Loucy (cell line): ENCODE results near the gene DNASE2.

Source experiments
- H2AFZ ChIP-seq: fragments of 200-600 bp; sonication (generic); 2 replicates; pipeline ENCODE4 v1.6.0; 2016; ENCODE audit warnings: antibody characterized with exemption, mild to moderate bottlenecking, low read length, moderate library complexity
- H3F3A ChIP-seq: fragments of 200-600 bp; 2 replicates; pipeline ENCODE4 v1.6.0; 2016; ENCODE audit warnings: antibody characterized with exemption, low read depth, mild to moderate bottlenecking
- H3K27me3 ChIP-seq: fragments of 200-600 bp; sonication (generic); 2 replicates; pipeline ENCODE4 v1.6.1; 2014; ENCODE audit warnings: low read length, mild to moderate bottlenecking; ENCODE audit not compliant: insufficient read depth, poor library complexity, severe bottlenecking
- H3K36me3 ChIP-seq: fragments of 200-600 bp; sonication (generic); 2 replicates; pipeline ENCODE4 v1.6.1; 2016; ENCODE audit warnings: low read length; ENCODE audit not compliant: insufficient read depth
- H3K4me1 ChIP-seq: fragments of 200-600 bp; sonication (generic); 2 replicates; pipeline ENCODE4 v1.5.1; 2014; ENCODE audit warnings: low read length, mild to moderate bottlenecking; ENCODE audit not compliant: insufficient read depth, poor library complexity, severe bottlenecking
- H3K4me2 ChIP-seq: fragments of 200-600 bp; sonication (generic); 2 replicates; pipeline ENCODE4 v1.6.0; 2014; ENCODE audit warnings: antibody characterized with exemption, low read length, low read depth, mild to moderate bottlenecking; ENCODE audit not compliant: poor library complexity, severe bottlenecking
- H3K4me3 ChIP-seq: fragments of 200-600 bp; sonication (generic); 2 replicates; pipeline ENCODE4 v1.5.1; 2014; ENCODE audit warnings: low read length, mild to moderate bottlenecking, mixed read lengths; ENCODE audit not compliant: poor library complexity, severe bottlenecking
- H3K79me2 ChIP-seq: fragments of 200-600 bp; sonication (generic); 2 replicates; pipeline ENCODE4 v1.6.1; 2014; ENCODE audit warnings: low read length; ENCODE audit not compliant: insufficient read depth
- H3K9ac ChIP-seq: fragments of 200-600 bp; sonication (generic); 2 replicates; pipeline ENCODE4 v1.6.0; 2014; ENCODE audit warnings: mild to moderate bottlenecking, low read depth, low read length, moderate library complexity; ENCODE audit not compliant: poor library complexity, severe bottlenecking
- H3K9me2 ChIP-seq: fragments of 200-600 bp; sonication (generic); replicated peaks from 2 replicates; pipeline ENCODE4 v1.6.1; 2016; ENCODE audit warnings: low read depth, low read length, mixed read lengths
- H3K9me3 ChIP-seq: fragments of 200-600 bp; sonication (generic); 2 replicates; pipeline ENCODE4 v1.6.1; 2014; ENCODE audit warnings: mild to moderate bottlenecking, antibody characterized with exemption, low read length, low read depth; ENCODE audit not compliant: insufficient read depth
- H4K20me1 ChIP-seq: fragments of 200-600 bp; sonication (generic); 2 replicates; pipeline ENCODE4 v1.6.0; 2014; ENCODE audit warnings: antibody characterized with exemption, low read length, mild to moderate bottlenecking; ENCODE audit not compliant: insufficient read depth, poor library complexity, severe bottlenecking
- CTCF ChIP-seq: fragments of 200-600 bp; sonication (generic); conservative IDR thresholded peaks from 2 replicates; pipeline ENCODE4 v1.5.1; 2014; ENCODE audit warnings: mild to moderate bottlenecking, antibody characterized with exemption, low read length
- EZH2phosphoT487 ChIP-seq: fragments of 200-600 bp; IDR thresholded peaks from 2 replicates; pipeline ENCODE4 v1.6.1; 2018; ENCODE audit warnings: antibody characterized with exemption, mild to moderate bottlenecking, moderate library complexity, borderline replicate concordance

Gene DNASE2

DNA sequence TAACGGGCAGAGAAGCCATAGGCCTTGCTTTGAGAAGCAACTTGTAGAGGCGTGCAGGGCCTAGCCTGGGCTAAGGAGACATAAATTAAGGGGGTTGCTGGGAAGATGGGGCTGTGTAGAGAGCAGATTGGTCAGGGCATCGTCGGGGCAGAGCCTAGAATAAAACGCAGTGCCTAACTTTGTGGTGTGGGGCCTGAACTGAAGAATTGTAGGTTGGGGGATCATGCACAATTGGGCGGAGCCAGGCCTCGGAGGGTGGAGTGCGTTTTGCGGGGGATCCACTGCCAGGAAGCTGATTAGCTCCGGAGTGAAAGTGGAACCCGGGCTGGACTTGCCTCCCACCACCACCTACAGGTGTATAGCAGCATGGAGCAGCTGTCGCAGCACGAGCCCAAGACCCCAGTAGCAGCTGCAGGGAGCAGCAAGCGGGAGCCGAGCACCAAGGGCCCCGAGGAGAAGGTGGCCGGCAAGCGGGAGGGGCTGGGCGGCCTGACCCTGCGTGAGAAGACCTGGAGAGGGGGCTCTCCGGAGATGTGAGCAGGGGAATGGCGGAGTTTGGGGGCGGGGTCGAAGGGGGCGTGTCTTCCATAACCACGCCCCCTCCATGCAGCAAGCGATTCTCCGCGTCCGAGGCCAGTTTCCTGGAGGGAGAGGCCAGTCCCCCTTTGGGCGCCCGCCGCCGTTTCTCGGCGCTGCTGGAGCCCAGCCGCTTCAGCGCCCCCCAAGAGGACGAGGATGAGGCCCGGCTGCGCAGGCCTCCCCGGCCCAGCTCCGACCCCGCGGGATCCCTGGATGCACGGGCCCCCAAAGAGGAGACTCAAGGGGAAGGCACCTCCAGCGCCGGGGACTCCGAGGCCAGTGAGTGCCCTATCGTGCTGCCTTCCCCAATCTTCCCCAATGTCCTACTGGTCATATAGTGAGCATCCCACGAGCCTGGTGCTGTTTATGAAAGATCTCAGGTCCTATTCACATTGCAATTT lies 13.8 kb downstream of the DNASE2 start:
- H3K4me2 ChIP-seq: peak overlapping the region; percentile 83
- H3K27me3 ChIP-seq: no peaks in the 10 kb centered on the region
- no peaks in the 10 kb centered on the region for H3K9me3 ChIP-seq
- no peaks in the 10 kb centered on the region for H3K36me3 ChIP-seq
- TF ChIP-seq CTCF (0 out of 2 replicates have a peak, but pooled peaks have one; percentile 29), EZH2phosphoT487 (no peak)
- peaks cover 5% of the 10 kb centered on the region; the same call in 1 of the 2 replicates for H3K79me2 ChIP-seq
- peak overlapping the region; percentile 91 for H2AFZ ChIP-seq
- no peaks in the 10 kb centered on the region for H3F3A ChIP-seq
- H3K9ac ChIP-seq: peak overlapping the region; percentile 69
- H4K20me1 ChIP-seq: no peaks in the 10 kb centered on the region
- peak overlapping the region; percentile 80 for H3K4me3 ChIP-seq
- H3K4me1 ChIP-seq: peaks cover 16% of the 10 kb centered on the region
- no peaks in the 10 kb centered on the region for H3K9me2 ChIP-seq

GRCh38 chr19:12866416-12867119 lies 14.7 kb downstream of the DNASE2 start:
- Histone ChIP-seq H2AFZ (peak overlapping the region; percentile 91), H3K9me2 (no peaks in the 10 kb centered on the region), H3K9me3 (no peaks in the 10 kb centered on the region), H3K4me1 (peaks cover 16% of the 10 kb centered on the region), H3K4me3 (peak overlapping the region; percentile 80), H3K36me3 (no peaks in the 10 kb centered on the region), H3F3A (no peaks in the 10 kb centered on the region), H3K9ac (peak overlapping the region; percentile 69), H4K20me1 (no peaks in the 10 kb centered on the region), H3K27me3 (no peaks in the 10 kb centered on the region), H3K4me2 (peak overlapping the region; percentile 83), H3K79me2 (peaks cover 5% of the 10 kb centered on the region; the same call in 1 of the 2 replicates)
- TF ChIP-seq EZH2phosphoT487: no peak
- TF ChIP-seq CTCF: no peak

DNA sequence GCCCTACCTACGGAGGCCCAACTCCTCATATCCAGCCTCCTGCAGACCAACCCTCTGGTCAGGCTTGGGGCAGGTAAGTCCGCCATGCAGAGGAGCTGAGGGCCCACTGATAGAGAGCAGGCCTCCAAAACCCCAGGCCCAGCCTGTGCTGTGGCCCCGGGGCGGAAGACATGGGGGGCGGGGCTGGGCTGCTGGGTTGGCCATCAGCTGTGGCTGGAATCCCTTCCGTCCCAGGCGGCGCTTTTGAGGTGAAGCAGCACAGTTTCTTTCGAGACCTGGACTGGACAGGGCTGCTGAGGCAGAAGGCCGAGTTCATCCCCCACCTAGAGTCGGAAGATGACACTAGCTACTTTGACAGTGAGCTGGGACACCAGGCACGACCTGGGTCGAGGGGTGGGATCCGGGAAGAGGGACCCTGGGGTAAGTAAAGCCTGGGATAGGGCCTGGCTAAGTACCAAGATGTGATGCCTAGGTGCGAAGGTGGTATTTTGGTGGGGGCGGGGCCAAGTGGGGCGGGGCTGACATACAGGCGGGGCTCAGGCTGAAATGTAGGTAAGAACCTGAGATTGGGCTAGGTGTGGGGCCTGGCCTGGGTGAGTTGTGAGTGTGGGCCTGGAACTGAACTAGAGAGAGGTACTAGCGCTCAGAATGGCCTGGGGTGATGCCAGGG lies 15.4 kb downstream of the DNASE2 start:
- Histone ChIP-seq H2AFZ (no peak overlapping the region), H3K4me2 (no peak overlapping the region), H3K9ac (no peak overlapping the region), H3K9me3 (no peaks in the 10 kb centered on the region), H3K4me1 (peaks cover 16% of the 10 kb centered on the region), H3K4me3 (no peak overlapping the region), H3F3A (no peaks in the 10 kb centered on the region), H4K20me1 (no peaks in the 10 kb centered on the region), H3K27me3 (no peaks in the 10 kb centered on the region), H3K9me2 (no peaks in the 10 kb centered on the region), H3K36me3 (no peaks in the 10 kb centered on the region), H3K79me2 (peaks cover 5% of the 10 kb centered on the region; the same call in 1 of the 2 replicates)
- TF ChIP-seq EZH2phosphoT487: no peak
- TF ChIP-seq CTCF: no peak
